ENCODE measurements around the gene SEPHS1.
"Not testable (repeated sequence)": the region's sequence is repeated elsewhere in the genome, so short reads cannot be mapped to it uniquely, and the experiment has no call there.

Gene SEPHS1

GRCh38 chr10:13284050-13284449 lies 64.0 kb downstream of the SEPHS1 start:
- DNase-seq (ENCODE audit: low read depth): no peak

GRCh38 chr10:13282348-13282747 lies 65.7 kb downstream of the SEPHS1 start:
- not testable (repeated sequence) for DNase-seq (ENCODE audit: low read depth)

GRCh38 chr10:13276749-13277365 lies 71.2 kb downstream of the SEPHS1 start:
- DNase-seq (ENCODE audit: low read depth): no peak

- not testable (repeated sequence) for DNase-seq (ENCODE audit: low read depth)
These were observed 71.9 kb downstream of the SEPHS1 start for GRCh38 chr10:13276146-13276545.

- DNase-seq (ENCODE audit: low read depth): no peak
These were observed 75.9 kb downstream of the SEPHS1 start for GRCh38 chr10:13272164-13272571.

GRCh38 chr10:13271552-13272163 lies 76.4 kb downstream of the SEPHS1 start:
- DNase-seq (ENCODE audit: low read depth): peak; percentile 37

GRCh38 chr10:13270877-13271551 lies 77.1 kb downstream of the SEPHS1 start:
- no peak for DNase-seq (ENCODE audit: low read depth)

GRCh38 chr10:13268841-13269240 lies 79.3 kb downstream of the SEPHS1 start:
- no peak for DNase-seq (ENCODE audit: low read depth)

- no peak for DNase-seq (ENCODE audit: low read depth)
These were observed 79.8 kb downstream of the SEPHS1 start for GRCh38 chr10:13268310-13268709.

Measured in activated T-cell treated with anti-CD3 and anti-CD28 coated beads for 48 hours (primary cell).